HG03064 (cell line): Measurements from ENCODE around the gene CAMSAP1.

Source experiments
- ATAC-seq: cut with Tn5 transposase; IDR thresholded peaks from one replicate; pipeline ENCODE4 v1.9.1; 2021; ENCODE audit warnings: low read depth; ENCODE audit not compliant: unreplicated experiment

Gene CAMSAP1

GRCh38 chr9:135847833-135848232 is 59.5 kb downstream of the CAMSAP1 start:
- ATAC-seq, result no peak

DNA sequence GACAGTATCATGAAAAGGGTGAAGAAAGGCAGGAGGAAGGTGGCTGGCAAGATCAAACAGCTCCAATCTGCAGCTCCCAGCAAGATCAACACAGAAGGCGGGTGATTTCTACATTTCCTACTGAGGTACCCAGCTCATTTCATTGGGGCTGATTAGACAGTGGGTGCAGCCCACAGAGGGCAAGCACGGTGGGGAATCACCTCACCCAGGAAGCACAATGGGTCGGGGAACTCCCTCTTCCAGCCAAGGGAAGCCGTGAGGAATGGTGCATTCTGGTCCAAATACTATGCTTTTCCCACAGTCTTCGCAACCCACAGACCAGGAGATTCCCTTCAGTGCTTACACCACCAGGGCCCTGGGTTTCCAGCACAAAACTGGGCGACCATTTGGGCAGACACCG is 66.8 kb downstream of the CAMSAP1 start:
- ATAC-seq, result no peak

- no peak for ATAC-seq
These were observed 67.2 kb downstream of the CAMSAP1 start for GRCh38 chr9:135840107-135840506.

GRCh38 chr9:135839516-135839915 is 67.8 kb downstream of the CAMSAP1 start:
- no peak for ATAC-seq

DNA sequence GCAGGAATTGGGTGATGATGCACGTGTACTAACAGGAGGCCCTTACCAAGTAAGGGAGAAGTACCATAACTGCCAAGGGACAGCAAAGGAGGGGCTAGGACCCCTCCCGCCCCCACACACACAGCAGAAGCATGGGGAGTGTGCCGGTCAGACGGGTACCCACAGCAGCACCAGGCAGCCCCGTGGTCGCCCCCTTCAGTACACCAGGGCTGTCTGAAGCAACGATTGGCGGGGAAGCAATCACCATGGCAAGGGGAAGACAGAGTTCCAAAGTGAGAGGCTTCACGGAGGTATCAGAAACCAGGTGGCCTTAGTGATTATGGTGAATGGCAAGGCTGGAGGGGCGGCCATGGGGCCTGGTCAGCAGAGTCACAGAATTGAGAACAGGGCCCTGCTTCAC is 72.2 kb downstream of the CAMSAP1 start:
- no peak for ATAC-seq

GRCh38 chr9:135833864-135834263 is 73.5 kb downstream of the CAMSAP1 start:
- ATAC-seq, result no peak

- no peak for ATAC-seq
These were observed 76.8 kb downstream of the CAMSAP1 start for GRCh38 chr9:135830496-135830895.

DNA sequence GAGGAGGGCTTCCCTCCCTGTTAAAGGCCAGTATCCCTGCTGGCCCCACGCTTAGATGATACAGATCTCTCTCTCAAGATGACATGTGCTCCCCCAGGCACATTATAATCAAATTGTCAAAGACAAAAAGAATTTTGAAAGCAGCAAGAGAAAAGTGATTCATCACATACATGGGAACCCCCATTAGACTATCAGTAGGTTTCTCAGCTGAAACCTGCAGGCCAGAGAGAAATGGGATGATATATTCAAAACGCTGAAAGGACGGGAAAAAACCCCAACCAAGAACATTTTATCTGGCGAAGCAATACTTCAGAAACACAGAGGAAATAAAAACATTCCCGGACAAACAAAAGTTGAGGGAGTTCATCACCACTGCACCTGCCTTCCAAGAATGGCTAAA is 78.7 kb downstream of the CAMSAP1 start:
- no peak for ATAC-seq

- ATAC-seq, result no peak
These were observed 79.3 kb downstream of the CAMSAP1 start for GRCh38 chr9:135827866-135828580.

- ATAC-seq, result no peak
These were observed 80.0 kb downstream of the CAMSAP1 start for GRCh38 chr9:135827301-135827700.

- no peak for ATAC-seq
These were observed 81.2 kb downstream of the CAMSAP1 start for GRCh38 chr9:135826188-135826545.

- no peak for ATAC-seq
These were observed 81.7 kb downstream of the CAMSAP1 start for GRCh38 chr9:135825435-135826187.

- ATAC-seq, result no peak
These were observed 84.3 kb downstream of the CAMSAP1 start for GRCh38 chr9:135823036-135823435.

DNA sequence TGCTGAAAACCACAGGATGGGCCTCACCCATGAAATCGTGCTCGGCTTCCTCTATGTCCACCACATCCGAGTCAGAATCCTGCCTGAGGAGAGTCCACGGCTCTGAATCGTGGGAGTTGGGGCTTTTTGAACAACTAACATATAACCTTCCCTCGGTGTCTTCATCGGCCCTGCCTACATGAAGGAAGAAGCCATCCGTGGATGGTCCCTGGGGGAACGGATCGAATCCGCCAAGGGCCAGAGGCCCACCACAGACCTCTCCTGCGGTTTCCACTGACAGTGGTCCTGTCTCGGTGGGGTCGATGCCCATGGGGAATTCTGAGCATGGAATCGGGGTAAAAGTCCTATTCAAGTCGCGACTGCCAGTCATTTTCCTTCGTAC is 85.0 kb downstream of the CAMSAP1 start:
- no peak for ATAC-seq

- ATAC-seq, result no peak
These were observed 85.5 kb downstream of the CAMSAP1 start for GRCh38 chr9:135821733-135822373.

- ATAC-seq, result no peak
These were observed 86.2 kb downstream of the CAMSAP1 start for GRCh38 chr9:135821116-135821515.

- no peak for ATAC-seq
These were observed 86.7 kb downstream of the CAMSAP1 start for GRCh38 chr9:135820661-135821060.

GRCh38 chr9:135819905-135820304 is 87.4 kb downstream of the CAMSAP1 start:
- no peak for ATAC-seq

DNA sequence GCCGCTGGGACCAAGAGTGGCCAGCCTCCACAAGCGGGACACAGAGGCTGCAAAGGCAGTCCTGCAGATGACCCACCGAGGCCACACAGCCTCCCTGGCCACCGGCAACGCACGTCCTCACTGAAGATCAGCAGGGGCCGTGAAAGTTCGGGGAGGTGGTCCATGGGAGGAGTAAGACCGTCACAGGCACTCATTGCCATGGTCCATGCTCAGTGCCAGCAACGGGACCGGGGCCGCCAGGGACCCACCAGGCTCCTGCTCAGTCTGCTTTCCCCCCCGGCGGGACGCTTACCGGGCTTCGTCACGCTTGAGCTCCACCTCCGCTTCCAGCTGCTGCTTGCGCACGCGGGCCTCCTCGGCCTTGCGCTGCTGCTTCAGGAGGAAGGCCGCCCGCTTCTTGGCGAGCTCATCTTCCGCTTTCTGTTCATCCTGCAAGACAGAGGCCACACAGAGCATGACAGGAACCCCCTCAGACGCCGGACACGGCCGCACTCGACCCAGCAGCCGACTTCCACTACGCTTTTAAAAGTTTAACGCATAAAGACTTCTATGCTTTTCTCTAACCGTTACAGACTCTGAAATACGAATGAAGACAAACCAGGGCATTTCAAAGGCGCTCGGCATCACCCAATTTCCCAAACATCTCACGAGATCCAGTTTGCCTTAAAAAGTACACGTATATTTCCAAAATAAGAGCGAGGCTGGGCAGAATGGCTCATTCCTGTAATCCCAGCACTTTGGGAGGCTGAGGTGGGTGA is 88.4 kb downstream of the CAMSAP1 start:
- ATAC-seq, result no peak

DNA sequence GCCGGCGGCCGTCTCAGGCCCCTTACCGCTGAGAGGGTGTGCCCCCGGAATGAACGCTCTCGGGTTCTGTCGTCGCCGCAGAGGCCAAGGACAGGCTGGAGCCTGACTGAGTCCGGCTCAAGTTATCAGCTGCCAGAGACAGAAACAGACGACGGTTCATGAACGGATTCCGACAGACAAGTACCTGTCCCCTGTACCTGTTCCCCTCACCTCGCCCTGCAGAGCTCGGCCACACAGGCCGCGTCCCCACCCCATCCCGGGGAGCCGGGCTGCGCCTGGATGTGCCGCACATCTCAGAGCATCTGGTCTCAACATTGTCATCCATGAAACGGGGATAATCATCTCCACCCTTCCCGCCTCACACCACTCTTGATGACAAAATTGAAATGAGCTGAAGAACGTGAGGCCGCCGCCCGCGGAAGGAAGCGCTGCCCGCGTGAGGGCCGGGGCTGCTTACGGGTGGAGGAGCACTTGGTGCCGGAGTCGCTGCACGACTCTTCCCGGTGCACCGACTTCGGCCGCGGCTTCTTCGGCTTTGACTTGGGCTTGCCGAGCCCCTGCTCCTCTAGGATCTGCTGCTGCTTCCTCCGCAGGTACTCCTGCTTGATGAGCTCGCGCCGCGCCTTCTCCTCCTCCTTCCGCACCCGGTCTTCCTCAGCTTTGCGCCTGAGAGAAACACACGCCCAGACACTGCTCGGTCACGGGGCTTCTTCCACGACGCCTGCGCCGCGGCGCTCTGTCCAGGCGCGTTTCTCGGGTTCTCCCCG is 89.2 kb downstream of the CAMSAP1 start:
- no peak for ATAC-seq
